ENCODE results near the gene CATSPERB.

- TF ChIP-seq CTCF (IDR thresholded peaks at IDR 0.05): no peak
- TF ChIP-seq POLR2AphosphoS5 (IDR thresholded peaks at IDR 0.05): no peak
- no peak for TF ChIP-seq POLR2A (IDR thresholded peaks at IDR 0.05)
Measured at GRCh38 chr14:91727121-91727520, 4.8 kb downstream of the CATSPERB start.
